AG08396 (cell line): Measurements from ENCODE around the gene ASB14.

Experiments
- DNase-seq: peaks from one replicate; pipeline ENCODE4 v3.0.0; 2012; ENCODE audit warnings: low spot score, mixed read lengths

Gene ASB14

GRCh38 chr3:57261119-57261518 lies 31.4 kb downstream of the ASB14 start:
- no peak for DNase-seq

GRCh38 chr3:57257678-57258077 lies 34.8 kb downstream of the ASB14 start:
- DNase-seq, result no peak

- no peak for DNase-seq
Observed at GRCh38 chr3:57256844-57257243, 35.6 kb downstream of the ASB14 start.

GRCh38 chr3:57252404-57252803 lies 40.1 kb downstream of the ASB14 start:
- DNase-seq, result no peak

GRCh38 chr3:57244946-57245345 lies 47.5 kb downstream of the ASB14 start:
- DNase-seq, result no peak

GRCh38 chr3:57234613-57235575 lies 57.6 kb downstream of the ASB14 start:
- DNase-seq, result no peak

GRCh38 chr3:57233799-57234198 lies 58.7 kb downstream of the ASB14 start:
- no peak for DNase-seq

GRCh38 chr3:57230006-57230405 lies 62.5 kb downstream of the ASB14 start:
- no peak for DNase-seq

- peak; percentile 62 for DNase-seq
Observed at GRCh38 chr3:57227930-57228751, 64.3 kb downstream of the ASB14 start.

- peak; percentile 99 for DNase-seq
Observed at GRCh38 chr3:57227204-57227929, 65.1 kb downstream of the ASB14 start, which contains the start of gene APPL1. Gene APPL1 (plus strand): TSS chr3:57227729. CDS start chr3:57227884, 155 bp downstream.

- DNase-seq, result no peak
Observed at GRCh38 chr3:57226176-57226575, 66.3 kb downstream of the ASB14 start.

GRCh38 chr3:57224856-57225255 lies 67.6 kb downstream of the ASB14 start:
- DNase-seq, result no peak

GRCh38 chr3:57221883-57222282 lies 70.6 kb downstream of the ASB14 start:
- DNase-seq, result no peak
